ENCODE results near the gene IGFBP5.

IGFBP5 gene

GRCh38 chr2:216665242-216665641, 30.1 kb downstream of the IGFBP5 start:
- DNase-seq (ENCODE audit: low read depth) = no peak

- DNase-seq (ENCODE audit: low read depth) = peak; percentile 41
Measured at GRCh38 chr2:216664593-216665034, 30.7 kb downstream of the IGFBP5 start.

GRCh38 chr2:216663846-216664245, 31.5 kb downstream of the IGFBP5 start:
- DNase-seq (ENCODE audit: low read depth) = no peak

- DNase-seq (ENCODE audit: low read depth) = no peak
Measured at GRCh38 chr2:216663106-216663505, 32.2 kb downstream of the IGFBP5 start.

GRCh38 chr2:216661639-216662375, 33.5 kb downstream of the IGFBP5 start:
- DNase-seq (ENCODE audit: low read depth) = no peak

GRCh38 chr2:216661051-216661450, 34.3 kb downstream of the IGFBP5 start:
- DNase-seq (ENCODE audit: low read depth) = no peak

- DNase-seq (ENCODE audit: low read depth) = no peak
Measured at GRCh38 chr2:216660496-216660895, 34.9 kb downstream of the IGFBP5 start.

- DNase-seq (ENCODE audit: low read depth) = no peak
Measured at GRCh38 chr2:216659276-216659675, 36.1 kb downstream of the IGFBP5 start.

- DNase-seq (ENCODE audit: low read depth) = no peak
Measured at GRCh38 chr2:216658757-216659156, 36.6 kb downstream of the IGFBP5 start.

- DNase-seq (ENCODE audit: low read depth) = no peak
Measured at GRCh38 chr2:216657980-216658379, 37.4 kb downstream of the IGFBP5 start.

- DNase-seq (ENCODE audit: low read depth) = no peak
Measured at GRCh38 chr2:216657086-216657855, 38.1 kb downstream of the IGFBP5 start.

GRCh38 chr2:216654528-216655052, 40.8 kb downstream of the IGFBP5 start:
- no peak for DNase-seq (ENCODE audit: low read depth)

- peak; percentile 65 for DNase-seq (ENCODE audit: low read depth)
Measured at GRCh38 chr2:216653931-216654365, 41.4 kb downstream of the IGFBP5 start.

- no peak for DNase-seq (ENCODE audit: low read depth)
Measured at GRCh38 chr2:216653093-216653799, 42.1 kb downstream of the IGFBP5 start.

GRCh38 chr2:216652566-216652965, 42.8 kb downstream of the IGFBP5 start:
- no peak for DNase-seq (ENCODE audit: low read depth)

GRCh38 chr2:216651351-216651881, 43.9 kb downstream of the IGFBP5 start:
- DNase-seq (ENCODE audit: low read depth) = peak; percentile 95

GRCh38 chr2:216650626-216651257, 44.6 kb downstream of the IGFBP5 start:
- no peak for DNase-seq (ENCODE audit: low read depth)

- DNase-seq (ENCODE audit: low read depth) = no peak
Measured at GRCh38 chr2:216649574-216649973, 45.8 kb downstream of the IGFBP5 start.

GRCh38 chr2:216648105-216648504, 47.2 kb downstream of the IGFBP5 start:
- DNase-seq (ENCODE audit: low read depth) = peak; percentile 80

- no peak for DNase-seq (ENCODE audit: low read depth)
Measured at GRCh38 chr2:216646116-216646515, 49.2 kb downstream of the IGFBP5 start.

GRCh38 chr2:216645636-216645950, 49.8 kb downstream of the IGFBP5 start:
- DNase-seq (ENCODE audit: low read depth) = no peak
